Common myeloid progenitor, CD34-positive (primary cell): ENCODE results near the gene SPAG16.

Source experiments
- CTCF ChIA-PET: fragments of 350-600 bp; sonication (Branson Sonifier 250); formaldehyde crosslinking; loops from one replicate; lab custom pipeline; 2021; ENCODE audit warnings: antibody characterized with exemption; lab: Charles Lee
- POLR2A ChIA-PET: fragments of 350-600 bp; sonication (Branson Sonifier 250); formaldehyde crosslinking; loops from one replicate; lab custom pipeline; 2021; ENCODE audit warnings: antibody characterized with exemption; lab: Charles Lee
- DNase-seq, 3 donors: peaks; one replicate each; pipeline versions ENCODE4 v3.0.0 to v3.0.0-alpha.2; 2013
- H3K27ac ChIP-seq, 2 experiments: 1 replicate in 1 of 2; 2 replicates in 1 of 2; pipeline ENCODE4 v1.7.0; 2013; ENCODE audit warnings: inconsistent platforms in 2 of 2, low read length in 2 of 2, mild to moderate bottlenecking in 2 of 2, low read depth in 1 of 2, moderate library complexity in 1 of 2; ENCODE audit not compliant: severe bottlenecking in 2 of 2, insufficient read depth in 1 of 2, poor library complexity in 1 of 2
- H3K27me3 ChIP-seq, 5 experiments: replicated peaks in 2 of 5; 1 replicate in 3 of 5; 2 replicates in 2 of 5; pipeline versions ENCODE4 v1.6.1 to v1.7.0; 2013; ENCODE audit warnings: low read length in 4 of 5, mild to moderate bottlenecking in 2 of 5, moderate library complexity in 2 of 5, inconsistent platforms in 1 of 5; ENCODE audit not compliant: insufficient read depth in 5 of 5, control insufficient read depth in 4 of 5
- H3K36me3 ChIP-seq, 4 experiments: 1 replicate in 2 of 4; 2 replicates in 2 of 4; pipeline versions ENCODE4 v1.6.1 to v1.7.0; 2013; ENCODE audit warnings: low read length in 3 of 4, control low read depth in 1 of 4, mild to moderate bottlenecking in 1 of 4; ENCODE audit not compliant: control insufficient read depth in 4 of 4, insufficient read depth in 4 of 4
- H3K4me1 ChIP-seq, 4 experiments: 1 replicate in 3 of 4; 2 replicates in 1 of 4; pipeline versions ENCODE4 v1.6.1 to v1.7.1; 2013; ENCODE audit warnings: low read length in 3 of 4, mild to moderate bottlenecking in 3 of 4, control low read depth in 1 of 4, inconsistent platforms in 1 of 4, moderate library complexity in 1 of 4; ENCODE audit not compliant: control insufficient read depth in 4 of 4, insufficient read depth in 4 of 4; ENCODE audit errors: control extremely low read depth in 1 of 4
- H3K4me3 ChIP-seq, 7 experiments: 1 replicate in 4 of 7; 2 replicates in 3 of 7; pipeline versions ENCODE4 v1.5.1 to v1.7.0; 2013; ENCODE audit warnings: mild to moderate bottlenecking in 7 of 7, low read length in 6 of 7, moderate library complexity in 6 of 7, inconsistent platforms in 2 of 7, low read depth in 2 of 7, control low read depth in 1 of 7; ENCODE audit not compliant: insufficient read depth in 4 of 7, control insufficient read depth in 1 of 7; ENCODE audit errors: extremely low read depth in 1 of 7
- H3K9me3 ChIP-seq, 5 experiments: 1 replicate in 4 of 5; 2 replicates in 1 of 5; pipeline versions ENCODE4 v1.6.1 to v1.7.1; 2013; ENCODE audit warnings: low read length in 4 of 5, mild to moderate bottlenecking in 2 of 5, inconsistent platforms in 1 of 5, low read depth in 1 of 5, moderate library complexity in 1 of 5; ENCODE audit not compliant: control insufficient read depth in 4 of 5, insufficient read depth in 2 of 5; ENCODE audit errors: control extremely low read depth in 1 of 5
- WGBS: methylation state at CpG from one replicate; pipeline ENCODE4 v1.1.5; 2013; ENCODE audit not compliant: insufficient coverage; 5-methylcytosine and 5-hydroxymethylcytosine counted together

SPAG16 gene

DNA sequence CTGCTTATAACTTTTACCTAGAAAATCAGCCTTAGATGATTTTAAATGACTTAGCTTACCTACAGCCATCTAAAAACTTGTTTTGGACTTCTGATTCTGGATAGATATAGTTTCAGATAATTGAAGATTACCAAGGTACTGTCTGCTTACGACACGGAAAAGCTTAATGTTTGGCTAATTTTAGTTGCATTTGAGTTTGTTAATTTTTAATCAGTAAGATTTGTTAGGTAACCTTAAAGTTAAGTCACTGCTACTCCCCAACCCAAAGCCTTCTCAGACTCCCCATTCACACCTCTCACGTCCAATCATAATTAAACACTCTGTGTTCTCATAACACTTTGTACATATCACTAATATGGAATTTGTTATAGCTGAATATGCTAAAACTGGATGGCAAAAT, 936.0 kb downstream of the SPAG16 start:
- 100% methylated on average over 2 of the region's 3 CpGs for WGBS
- ChIA-PET POLR2A (no interaction called here), CTCF (no interaction called here)
- no peaks in the 10 kb centered on the region for H3K4me1 ChIP-seq
- H3K36me3 ChIP-seq: no peaks in the 10 kb centered on the region
- no peaks in the 10 kb centered on the region for H3K27me3 ChIP-seq
- H3K27ac ChIP-seq: no peak overlapping the region
- DNase-seq: no peak
- no peaks in the 10 kb centered on the region for H3K9me3 ChIP-seq
- no peak overlapping the region for H3K4me3 ChIP-seq

DNA sequence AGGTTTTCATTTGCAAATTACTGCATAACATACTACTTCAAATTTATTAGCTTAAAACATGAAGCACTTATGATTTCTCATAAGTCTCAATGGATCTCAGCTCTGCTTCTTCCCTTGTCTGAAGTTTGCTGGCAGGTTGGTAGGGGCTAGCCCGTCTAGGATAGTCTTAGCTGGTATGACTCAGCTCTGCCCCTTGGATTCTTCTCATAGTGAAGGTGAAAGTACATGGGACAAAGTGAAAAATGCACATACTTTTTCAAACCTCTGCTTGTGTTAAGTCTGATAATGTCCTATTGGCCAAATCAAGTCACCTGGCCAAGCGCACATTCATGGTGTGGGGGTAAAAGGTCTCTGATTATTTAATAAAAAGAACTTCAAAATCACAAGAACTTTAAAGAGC, 941.8 kb downstream of the SPAG16 start:
- H3K27me3 ChIP-seq: no peaks in the 10 kb centered on the region
- POLR2A ChIA-PET: no interaction called here
- no peaks in the 10 kb centered on the region for H3K36me3 ChIP-seq
- no peak overlapping the region for H3K4me3 ChIP-seq
- no peak for DNase-seq
- CTCF ChIA-PET: no interaction called here
- H3K27ac ChIP-seq: no peak overlapping the region
- no peaks in the 10 kb centered on the region for H3K9me3 ChIP-seq
- 100% methylated on average over 1 of the region's 2 CpGs for WGBS
- no peaks in the 10 kb centered on the region for H3K4me1 ChIP-seq

DNA sequence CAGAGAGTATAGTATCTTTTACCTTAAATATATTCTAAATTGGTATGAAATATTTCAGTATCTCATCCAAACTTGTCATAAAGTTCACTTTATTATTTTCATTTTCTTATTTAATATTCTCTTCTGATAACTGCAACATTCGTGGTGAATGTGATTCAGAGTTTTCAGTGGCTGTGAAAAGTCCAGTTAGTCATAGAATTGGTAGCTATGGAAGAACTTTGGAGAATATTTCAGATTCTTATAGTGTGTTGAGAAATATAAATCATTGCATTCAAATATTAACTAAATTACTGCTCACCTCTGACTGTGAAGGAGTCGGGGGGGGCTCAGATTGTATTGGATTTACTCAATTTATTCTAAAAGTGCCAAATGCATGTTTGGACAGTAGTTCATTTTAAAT, 948.0 kb downstream of the SPAG16 start:
- no peaks in the 10 kb centered on the region for H3K27me3 ChIP-seq
- ChIA-PET CTCF (no interaction called here), POLR2A (no interaction called here)
- no peaks in the 10 kb centered on the region for H3K36me3 ChIP-seq
- WGBS: no CpG with 5 or more reads among the region's 2 CpGs
- H3K9me3 ChIP-seq: no peaks in the 10 kb centered on the region
- no peak overlapping the region for H3K27ac ChIP-seq
- no peak overlapping the region for H3K4me3 ChIP-seq
- DNase-seq: no peak
- no peaks in the 10 kb centered on the region for H3K4me1 ChIP-seq

DNA sequence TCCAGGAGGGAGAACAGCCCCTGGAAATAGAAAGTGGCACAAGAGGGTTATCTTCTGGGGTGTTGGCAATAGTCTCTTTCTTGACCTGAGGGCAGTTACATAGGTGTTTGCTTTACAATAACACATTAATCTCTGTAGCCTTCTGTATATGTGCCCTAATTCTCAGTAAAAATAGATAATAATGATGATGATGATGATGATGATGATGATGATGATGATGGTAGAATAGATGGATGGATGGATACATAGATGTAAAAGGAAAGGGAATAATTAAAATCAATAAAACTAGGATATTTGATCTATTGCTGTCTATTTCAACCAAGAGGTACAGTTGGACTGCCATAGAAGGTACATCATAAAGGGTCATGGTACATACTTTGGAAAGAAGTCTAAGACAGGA, 948.9 kb downstream of the SPAG16 start:
- POLR2A ChIA-PET: no interaction called here
- DNase-seq: no peak
- no peaks in the 10 kb centered on the region for H3K36me3 ChIP-seq
- CTCF ChIA-PET: no interaction called here
- H3K4me1 ChIP-seq: no peaks in the 10 kb centered on the region
- H3K27me3 ChIP-seq: no peaks in the 10 kb centered on the region
- no peak overlapping the region for H3K27ac ChIP-seq
- H3K9me3 ChIP-seq: no peaks in the 10 kb centered on the region
- no peak overlapping the region for H3K4me3 ChIP-seq

DNA sequence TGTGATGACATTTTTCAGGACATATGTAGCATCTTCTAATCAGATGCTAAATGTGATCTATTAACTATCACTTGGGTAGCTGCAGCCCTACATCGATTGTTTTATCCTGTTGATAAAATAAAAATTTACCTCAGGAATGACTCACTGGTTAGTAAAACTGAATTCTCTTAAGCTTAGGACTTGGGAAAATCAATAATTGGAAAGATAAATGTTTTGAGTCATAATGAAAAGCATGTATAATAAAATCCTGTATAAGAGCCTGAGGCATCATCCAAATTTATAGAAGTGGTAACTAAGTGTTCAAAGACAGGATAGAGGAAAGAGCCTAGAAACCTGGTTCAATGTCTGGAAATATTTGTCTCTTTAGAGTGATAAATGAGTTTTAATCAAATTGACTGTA, 958.5 kb downstream of the SPAG16 start:
- no peak for DNase-seq
- Histone ChIP-seq H3K27ac (no peak overlapping the region), H3K27me3 (no peaks in the 10 kb centered on the region), H3K4me3 (no peak overlapping the region), H3K9me3 (no peaks in the 10 kb centered on the region), H3K36me3 (no peaks in the 10 kb centered on the region), H3K4me1 (no peaks in the 10 kb centered on the region)
- ChIA-PET POLR2A (no interaction called here), CTCF (no interaction called here)
- no CpG with 5 or more reads among the region's 1 CpG for WGBS

DNA sequence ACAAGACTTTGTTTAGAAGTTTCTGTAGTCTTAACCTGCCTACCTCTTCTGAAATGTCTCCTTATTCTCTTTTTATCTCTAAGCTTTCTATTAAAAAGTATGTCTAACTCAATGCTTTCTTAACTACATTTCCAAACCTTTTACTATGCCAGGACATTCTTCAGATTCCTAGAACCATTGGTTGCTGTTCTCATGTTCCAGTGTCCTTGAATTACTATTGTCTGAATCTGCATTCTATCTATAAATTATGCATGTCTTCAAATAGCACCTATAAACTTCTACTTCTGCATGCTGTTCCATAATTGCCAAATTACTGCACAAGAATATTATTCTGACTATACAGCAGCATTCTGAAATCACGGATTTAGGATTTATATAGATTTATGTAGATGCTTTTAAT, 960.6 kb downstream of the SPAG16 start:
- CTCF ChIA-PET: no interaction called here
- no CpG with 5 or more reads among the region's 1 CpG for WGBS
- no peak for DNase-seq
- Histone ChIP-seq H3K9me3 (no peaks in the 10 kb centered on the region), H3K4me3 (no peak overlapping the region), H3K27me3 (no peaks in the 10 kb centered on the region), H3K36me3 (no peaks in the 10 kb centered on the region), H3K27ac (no peak overlapping the region), H3K4me1 (no peaks in the 10 kb centered on the region)
- POLR2A ChIA-PET: no interaction called here

DNA sequence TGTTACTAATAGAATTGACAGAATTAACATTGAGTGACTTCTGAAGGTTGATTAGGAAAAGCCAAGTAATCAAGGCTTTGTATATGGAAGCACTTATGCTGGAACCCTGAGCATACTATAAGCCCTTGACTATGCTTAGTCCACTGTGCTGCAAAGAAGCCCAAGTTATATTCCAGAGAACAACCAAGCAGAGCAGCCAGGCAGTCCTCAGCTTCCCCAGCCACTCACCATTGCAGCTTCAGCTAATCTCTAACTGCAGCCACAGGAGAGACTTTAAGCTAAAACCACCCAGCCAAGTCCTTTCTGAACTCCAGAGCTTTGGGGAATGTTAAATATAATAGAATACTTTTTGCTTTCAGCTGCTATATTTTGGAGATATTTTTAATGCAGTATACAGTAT, 962.2 kb downstream of the SPAG16 start:
- ChIA-PET CTCF (no interaction called here), POLR2A (no interaction called here)
- no peak for DNase-seq
- H3K4me1 ChIP-seq: no peaks in the 10 kb centered on the region
- no peak overlapping the region for H3K4me3 ChIP-seq
- H3K36me3 ChIP-seq: no peaks in the 10 kb centered on the region
- H3K27ac ChIP-seq: no peak overlapping the region
- H3K27me3 ChIP-seq: no peaks in the 10 kb centered on the region
- no peaks in the 10 kb centered on the region for H3K9me3 ChIP-seq

DNA sequence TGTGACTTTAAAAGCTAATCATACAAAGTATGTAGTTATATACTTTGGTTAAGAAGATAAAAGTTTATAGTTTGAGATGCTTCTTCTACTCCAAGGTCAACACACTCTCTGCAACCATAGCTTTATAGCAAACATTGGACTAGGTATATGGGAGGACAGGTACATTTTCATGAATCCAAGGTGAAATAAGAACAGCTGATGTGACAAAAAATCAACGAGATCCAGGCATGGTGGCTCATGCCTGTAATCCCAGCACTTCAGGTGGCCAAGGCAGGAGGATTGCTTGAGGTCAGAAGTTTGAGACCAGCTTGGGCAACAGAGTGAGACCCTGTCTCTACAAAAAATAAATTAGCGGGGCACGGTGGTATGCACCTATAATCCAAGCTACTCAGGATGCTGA, 963.3 kb downstream of the SPAG16 start:
- POLR2A ChIA-PET: no interaction called here
- Histone ChIP-seq H3K36me3 (no peaks in the 10 kb centered on the region), H3K4me1 (no peaks in the 10 kb centered on the region), H3K27ac (no peak overlapping the region), H3K27me3 (no peaks in the 10 kb centered on the region), H3K4me3 (no peak overlapping the region), H3K9me3 (no peaks in the 10 kb centered on the region)
- WGBS: 100% methylated on average over 1 of the region's 3 CpGs
- DNase-seq: no peak
- CTCF ChIA-PET: no interaction called here
